Tibial nerve (tissue), 4 donors: ENCODE results near the gene RPS6KA3. TPM values are rescaled to one million over a fixed set of nuclear protein-coding genes. Genes with fewer than 3 reads are reported as not detected.

Experiments used
- DNase-seq, 2 donors: peaks; one replicate each; pipeline ENCODE4 v3.0.0-alpha.2; 2019; ENCODE audit warnings: low spot score in 2 of 2
- H3K27ac ChIP-seq, 4 donors: fragments of 200-600 bp; sonication (generic) in 3 of 4; one replicate each; pipeline ENCODE4 v1.5.1; 2017 to 2019; ENCODE audit warnings: mild to moderate bottlenecking in 1 of 4
- H3K27me3 ChIP-seq, 2 donors: fragments of 200-600 bp; sonication (generic) in 1 of 2; one replicate each; pipeline versions ENCODE4 v1.5.1 to v1.6.0; 2017 to 2019
- H3K36me3 ChIP-seq, 3 donors: fragments of 200-600 bp; sonication (generic); one replicate each; pipeline ENCODE4 v1.5.1; 2018 to 2019
- H3K4me1 ChIP-seq, 4 donors: fragments of 200-600 bp; sonication (generic) in 3 of 4; one replicate each; pipeline ENCODE4 v1.5.1; 2017 to 2019
- H3K4me3 ChIP-seq, 4 donors: fragments of 200-600 bp; sonication (generic) in 3 of 4; one replicate each; pipeline ENCODE4 v1.5.1; 2017 to 2019; ENCODE audit warnings: mild to moderate bottlenecking in 1 of 4, moderate library complexity in 1 of 4
- H3K9me3 ChIP-seq, 4 donors: fragments of 200-600 bp; sonication (generic) in 3 of 4; one replicate each; pipeline ENCODE4 v1.5.1; 2017 to 2019
- CTCF ChIP-seq, 5 experiments: fragments of 200-600 bp in 3 of 5; fragments of 450-650 bp in 2 of 5; sonication (generic) in 3 of 5; IDR thresholded peaks; one replicate each; pipeline ENCODE4 v1.5.1; 2016 to 2019; ENCODE audit warnings: antibody characterized with exemption in 5 of 5, mild to moderate bottlenecking in 3 of 5, moderate library complexity in 2 of 5
- EP300 ChIP-seq, 2 donors: sonication (generic); formaldehyde crosslinking; IDR thresholded peaks; one replicate each; pipeline ENCODE4 v1.6.1; 2017; ENCODE audit warnings: antibody characterized with exemption in 2 of 2, mild to moderate bottlenecking in 1 of 2
- POLR2A ChIP-seq, 2 donors: fragments of 450-650 bp; IDR thresholded peaks; one replicate each; pipeline ENCODE4 v1.6.1; 2017; ENCODE audit warnings: antibody characterized with exemption in 2 of 2, mild to moderate bottlenecking in 2 of 2, moderate library complexity in 2 of 2
- WGBS, 2 donors: methylation state at CpG; one replicate each; pipeline ENCODE4 v1.1.5; 2018; 5-methylcytosine and 5-hydroxymethylcytosine counted together
- total RNA-seq, 4 donors: library from RNA; depleted of rRNA; stranded (reverse); fragments of >200 nt; gene quantifications; one replicate each; pipeline ENCODE4 v1.1.0, GENCODE V29; 2016

Gene RPS6KA3
- total RNA-seq, 4 donors from 2014 or later = 22.0 to 33.9 (median 32.6) TPM

GRCh38 chrX:20205927-20206708 is 60.6 kb downstream of the RPS6KA3 start:
- no peaks in the 10 kb centered on the region for H3K27me3 ChIP-seq
- peaks cover 0 to 4% (median 0%) of the 10 kb centered on the region in 3 donors for H3K36me3 ChIP-seq
- no peak for TF ChIP-seq EP300 (IDR thresholded peaks at IDR 0.05)
- TF ChIP-seq CTCF (IDR thresholded peaks at IDR 0.05) = no peak
- no peak for TF ChIP-seq POLR2A (IDR thresholded peaks at IDR 0.05)
- 61 to 80% methylated on average over 4 of the region's 4 CpGs for WGBS, 2 donors
- DNase-seq = no peak
- H3K4me1 ChIP-seq = no peaks in the 10 kb centered on the region
- H3K4me3 ChIP-seq = no peak overlapping the region
- no peak overlapping the region for H3K27ac ChIP-seq
- no peaks in the 10 kb centered on the region for H3K9me3 ChIP-seq

GRCh38 chrX:20204351-20204750 is 62.4 kb downstream of the RPS6KA3 start:
- WGBS, 2 donors = 84 to 87% methylated on average over 6 of the region's 6 CpGs
- peaks cover 0 to 4% (median 0%) of the 10 kb centered on the region in 3 donors for H3K36me3 ChIP-seq
- H3K27ac ChIP-seq = no peak overlapping the region
- no peak for DNase-seq
- no peak overlapping the region for H3K4me3 ChIP-seq
- no peaks in the 10 kb centered on the region for H3K27me3 ChIP-seq
- H3K4me1 ChIP-seq = no peaks in the 10 kb centered on the region
- no peaks in the 10 kb centered on the region for H3K9me3 ChIP-seq
- no peak for TF ChIP-seq EP300 (IDR thresholded peaks at IDR 0.05)
- TF ChIP-seq POLR2A (IDR thresholded peaks at IDR 0.05) = no peak
- no peak for TF ChIP-seq CTCF (IDR thresholded peaks at IDR 0.05)

- Histone ChIP-seq H3K36me3 (no peaks in the 10 kb centered on the region), H3K4me3 (no peak overlapping the region), H3K9me3 (no peaks in the 10 kb centered on the region), H3K27me3 (no peaks in the 10 kb centered on the region), H3K4me1 (no peaks in the 10 kb centered on the region), H3K27ac (no peak overlapping the region)
- 73 to 82% methylated on average over 2 of the region's 2 CpGs for WGBS, 2 donors
- TF ChIP-seq CTCF (IDR thresholded peaks at IDR 0.05) (no peak), POLR2A (IDR thresholded peaks at IDR 0.05) (no peak), EP300 (IDR thresholded peaks at IDR 0.05) (no peak)
- DNase-seq = no peak
Observed at GRCh38 chrX:20197641-20198210, 69.0 kb downstream of the RPS6KA3 start.

GRCh38 chrX:20189171-20189570 is 77.5 kb downstream of the RPS6KA3 start:
- no peak for DNase-seq
- Histone ChIP-seq H3K27me3 (peaks cover 0 to 11% of the 10 kb centered on the region in 2 donors), H3K4me1 (no peaks in the 10 kb centered on the region), H3K9me3 (no peaks in the 10 kb centered on the region), H3K27ac (no peak overlapping the region), H3K4me3 (no peak overlapping the region), H3K36me3 (peaks cover 0 to 22% (median 0%) of the 10 kb centered on the region in 3 donors)
- TF ChIP-seq CTCF (IDR thresholded peaks at IDR 0.05) (no peak), EP300 (IDR thresholded peaks at IDR 0.05) (no peak), POLR2A (IDR thresholded peaks at IDR 0.05) (no peak)

- no peak overlapping the region for H3K4me3 ChIP-seq
- no peak for DNase-seq
- peaks cover 0 to 3% of the 10 kb centered on the region in 2 donors for H3K27me3 ChIP-seq
- TF ChIP-seq CTCF (IDR thresholded peaks at IDR 0.05) = no peak
- TF ChIP-seq EP300 (IDR thresholded peaks at IDR 0.05) = no peak
- TF ChIP-seq POLR2A (IDR thresholded peaks at IDR 0.05) = no peak
- 66 to 83% methylated on average over 3 of the region's 3 CpGs for WGBS, 2 donors
- peaks cover 0 to 21% (median 0%) of the 10 kb centered on the region in 3 donors for H3K36me3 ChIP-seq
- no peaks in the 10 kb centered on the region for H3K9me3 ChIP-seq
- H3K27ac ChIP-seq = no peak overlapping the region
- H3K4me1 ChIP-seq = no peaks in the 10 kb centered on the region
Observed at GRCh38 chrX:20181598-20182329, 84.9 kb downstream of the RPS6KA3 start.
